CMK (cell line): ENCODE results near the gene TMEM138.
"Not testable (repeated sequence)": the region's sequence is repeated elsewhere in the genome, so short reads cannot be mapped to it uniquely, and the experiment has no call there.

Experiments used
- DNase-seq: peaks from one replicate; pipeline ENCODE4 v3.0.0-alpha.2; 2010; ENCODE audit warnings: low read depth

TMEM138 gene

DNA sequence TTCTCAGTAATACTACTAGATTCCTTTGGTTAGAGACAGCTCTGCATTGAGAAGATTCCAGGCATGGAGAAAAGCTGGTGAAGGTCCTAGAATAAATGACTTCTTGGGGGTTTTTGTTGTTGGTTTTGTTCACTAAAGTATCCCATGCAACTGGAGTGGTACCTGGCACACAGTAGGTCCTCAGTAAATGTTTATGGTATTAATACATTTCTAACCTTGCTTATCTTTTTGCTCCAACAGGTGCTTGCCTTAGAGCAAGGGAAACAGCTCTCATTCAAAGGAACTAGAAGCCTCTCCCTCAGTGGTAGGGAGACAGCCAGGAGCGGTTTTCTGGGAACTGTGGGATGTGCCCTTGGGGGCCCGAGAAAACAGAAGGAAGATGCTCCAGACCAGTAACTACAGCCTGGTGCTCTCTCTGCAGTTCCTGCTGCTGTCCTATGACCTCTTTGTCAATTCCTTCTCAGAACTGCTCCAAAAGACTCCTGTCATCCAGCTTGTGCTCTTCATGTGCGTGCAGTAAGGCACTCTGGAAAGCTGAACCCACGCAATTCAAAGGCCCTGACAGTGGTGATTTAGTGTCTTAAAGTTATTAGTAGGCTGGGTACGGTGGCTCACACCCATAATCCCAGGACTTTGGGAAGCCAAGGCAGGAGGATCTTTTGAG is 2.0 kb downstream of the TMEM138 start:
- no peak for DNase-seq

DNA sequence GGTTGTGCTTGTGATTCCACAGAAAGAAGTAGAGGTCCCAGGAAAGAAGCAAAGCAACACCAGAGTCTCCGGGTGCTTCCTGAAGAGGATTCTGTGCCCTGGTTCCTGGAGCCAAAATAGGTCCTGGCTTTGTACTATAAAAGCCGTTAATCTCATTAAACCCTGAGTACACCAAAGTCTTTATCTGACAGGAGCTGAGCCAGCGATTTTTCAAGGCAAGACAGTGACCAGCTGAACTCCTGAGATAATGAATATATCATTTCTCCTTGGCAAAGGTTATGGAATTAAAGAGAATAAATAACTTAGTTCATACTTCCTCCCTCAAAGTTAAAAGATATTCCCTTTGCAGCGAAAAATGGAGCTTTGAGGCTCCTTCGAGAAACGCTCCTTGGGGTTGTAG is 5.2 kb downstream of the TMEM138 start:
- DNase-seq = no peak

DNA sequence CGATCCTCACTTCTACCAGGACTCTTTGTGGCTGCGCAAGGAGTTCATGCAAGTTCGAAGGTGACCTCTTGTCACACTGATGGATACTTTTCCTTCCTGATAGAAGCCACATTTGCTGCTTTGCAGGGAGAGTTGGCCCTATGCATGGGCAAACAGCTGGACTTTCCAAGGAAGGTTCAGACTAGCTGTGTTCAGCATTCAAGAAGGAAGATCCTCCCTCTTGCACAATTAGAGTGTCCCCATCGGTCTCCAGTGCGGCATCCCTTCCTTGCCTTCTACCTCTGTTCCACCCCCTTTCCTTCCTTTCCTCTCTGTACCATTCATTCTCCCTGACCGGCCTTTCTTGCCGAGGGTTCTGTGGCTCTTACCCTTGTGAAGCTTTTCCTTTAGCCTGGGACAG is 6.5 kb downstream of the TMEM138 start:
- DNase-seq = no peak

DNA sequence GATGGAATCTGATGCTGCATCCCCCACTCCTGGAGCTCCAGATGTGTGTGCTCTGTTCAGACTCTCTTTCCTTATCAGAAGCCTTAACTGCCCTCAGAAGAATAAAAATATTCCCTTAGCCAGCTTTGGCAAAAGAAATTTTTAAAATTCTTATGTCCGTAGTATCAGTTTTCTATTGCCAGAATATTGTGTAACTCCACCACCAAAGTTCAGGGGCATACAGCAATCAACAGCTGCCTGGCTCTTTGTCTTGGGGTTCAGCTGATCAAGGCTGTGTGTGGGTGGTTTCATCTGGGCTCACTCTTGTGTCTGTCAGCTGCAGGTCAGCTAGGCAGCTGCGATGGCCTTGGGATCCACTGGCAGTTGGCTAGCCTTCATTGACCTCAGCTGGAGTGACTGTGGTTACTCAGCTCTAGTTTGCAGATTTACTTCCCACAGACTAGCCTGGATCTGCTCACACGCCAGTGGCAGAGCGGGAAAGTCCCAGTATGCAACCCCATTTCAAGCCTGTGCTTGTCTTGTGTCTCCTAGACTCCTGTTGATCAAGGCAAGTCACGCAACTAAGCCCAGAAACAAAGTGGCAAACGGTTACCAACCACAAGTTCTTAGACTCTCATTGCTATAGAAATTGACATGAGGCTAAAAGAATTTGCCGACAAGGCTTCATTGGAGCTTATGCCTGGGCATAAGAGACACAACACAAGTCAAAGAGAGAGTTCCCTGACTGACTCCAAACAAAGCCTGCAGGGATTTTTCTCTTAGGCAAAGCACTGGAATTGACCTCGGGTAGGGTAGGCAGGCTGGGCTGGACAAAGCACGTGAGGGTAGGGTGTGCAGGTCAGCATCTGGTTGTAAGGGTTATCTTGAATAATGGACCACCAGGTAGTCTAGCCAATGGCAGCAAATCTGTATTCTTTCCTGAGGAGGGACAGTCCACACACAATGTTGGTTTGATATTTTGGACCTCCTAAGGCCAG is 7.5 kb downstream of the TMEM138 start:
- no peak for DNase-seq

DNA sequence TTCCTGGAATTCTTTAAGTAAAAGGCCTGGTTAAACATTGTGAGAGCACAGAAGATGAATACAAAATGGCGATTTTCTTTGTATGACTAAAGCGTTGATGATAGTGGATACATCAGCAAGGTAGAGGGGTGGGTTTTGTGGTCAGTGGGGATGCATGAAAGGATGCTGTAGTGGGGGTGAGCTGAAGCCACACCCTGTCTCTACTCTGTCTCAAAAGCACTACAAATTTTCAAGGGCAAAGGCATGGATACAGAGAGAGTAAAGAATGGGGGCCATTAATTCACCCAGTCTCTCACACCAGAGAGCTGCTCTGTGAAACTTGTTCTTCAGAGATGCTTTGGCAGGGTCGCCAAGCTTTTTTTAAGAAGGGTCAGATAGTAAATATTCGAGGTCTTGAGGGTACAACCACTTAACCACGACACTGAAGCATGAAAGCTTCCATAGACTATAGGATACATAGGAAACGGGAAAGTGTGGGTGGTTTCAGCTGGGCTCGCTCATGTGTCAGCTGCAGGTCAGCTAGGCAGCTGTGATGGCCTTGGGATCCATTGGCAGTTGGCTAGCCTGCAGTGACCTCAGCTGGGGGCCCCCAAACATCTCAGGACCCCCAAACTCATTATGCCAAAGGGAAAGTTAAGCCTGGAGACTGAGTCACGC is 8.3 kb downstream of the TMEM138 start:
- no peak for DNase-seq

DNA sequence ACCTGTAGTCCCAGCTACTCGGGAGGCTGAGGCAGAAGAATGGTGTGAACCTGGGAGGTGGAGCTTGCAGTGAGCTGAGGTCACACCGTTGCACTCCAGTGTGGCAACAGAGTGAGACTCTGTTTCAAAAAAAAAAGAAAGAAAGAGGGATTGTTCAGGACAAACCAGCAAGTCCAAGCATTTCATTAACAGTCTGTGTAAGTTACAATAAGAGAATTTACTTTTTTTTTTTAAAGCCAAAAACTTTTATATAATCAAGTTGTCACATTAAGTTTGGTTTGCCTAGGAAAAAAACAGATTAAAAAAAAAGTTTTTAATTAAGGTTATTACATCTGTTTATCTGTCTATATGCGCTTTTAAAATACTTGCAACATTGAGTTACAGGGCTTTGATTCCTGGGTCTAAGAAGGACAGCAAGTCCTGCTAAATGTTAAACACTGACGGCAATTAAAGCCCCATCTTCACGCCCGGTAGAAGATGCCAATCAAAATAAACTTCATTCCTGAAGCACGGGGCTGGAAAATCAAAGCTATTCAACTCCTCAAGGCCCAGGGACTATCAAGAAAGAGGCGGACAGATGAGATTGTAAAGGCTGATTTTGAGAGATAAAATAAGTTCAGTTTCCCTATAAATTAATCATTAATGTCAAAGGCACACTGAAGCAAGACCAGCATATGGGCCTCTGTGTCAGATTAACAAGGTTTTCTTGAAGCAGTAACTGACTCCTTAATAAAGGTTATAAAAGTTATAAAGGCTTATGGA is 10.7 kb downstream of the TMEM138 start:
- no peak for DNase-seq

DNA sequence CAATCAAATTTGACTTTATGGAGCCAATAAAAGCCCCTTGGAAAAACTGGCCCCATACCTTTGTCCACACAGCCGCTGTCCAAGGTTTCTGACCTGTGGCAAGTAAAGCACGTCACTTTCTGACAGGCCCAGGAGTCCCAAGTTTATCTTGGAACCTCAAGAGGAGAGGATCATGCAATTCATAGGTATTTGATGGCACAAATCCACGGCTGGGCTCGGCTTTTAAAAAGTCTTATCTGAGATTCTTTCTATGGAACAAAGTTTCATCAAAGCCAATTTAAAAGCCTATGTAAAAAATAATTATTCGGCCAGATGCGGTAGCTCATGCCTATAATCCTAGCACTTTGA is 13.6 kb downstream of the TMEM138 start:
- no peak for DNase-seq

DNA sequence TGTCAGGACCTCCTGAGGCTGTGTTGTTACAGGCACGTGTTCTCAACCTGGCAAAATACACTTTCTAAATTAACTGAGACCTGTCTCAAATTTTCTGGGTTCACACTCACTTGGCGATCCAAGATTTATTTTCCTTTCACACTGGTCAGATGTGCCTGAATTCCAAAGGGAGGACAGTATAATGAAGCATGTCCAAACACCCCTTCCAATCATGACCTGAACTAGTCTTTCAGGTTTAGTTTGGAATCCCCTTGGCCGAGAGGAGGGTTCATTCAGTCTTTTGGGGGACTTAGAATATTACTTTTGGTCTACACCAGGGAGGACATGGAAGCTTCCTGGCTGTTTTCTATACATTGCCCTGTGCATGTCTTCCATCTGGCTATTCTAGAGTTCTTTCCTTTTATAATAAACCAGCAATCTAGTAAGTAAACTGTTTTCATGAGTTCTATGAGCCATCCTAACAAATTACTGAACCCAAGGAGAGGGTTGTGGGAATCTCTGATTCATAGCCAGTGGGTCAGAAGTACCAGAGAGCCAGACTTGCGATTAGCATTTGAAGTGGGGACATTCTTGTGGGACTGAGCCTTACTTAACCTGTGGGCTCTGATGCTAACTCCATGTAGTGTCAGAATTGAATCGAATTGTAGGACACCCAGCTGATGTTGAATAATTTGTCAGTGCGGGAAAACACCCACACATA is 15.4 kb downstream of the TMEM138 start:
- no peak for DNase-seq

DNA sequence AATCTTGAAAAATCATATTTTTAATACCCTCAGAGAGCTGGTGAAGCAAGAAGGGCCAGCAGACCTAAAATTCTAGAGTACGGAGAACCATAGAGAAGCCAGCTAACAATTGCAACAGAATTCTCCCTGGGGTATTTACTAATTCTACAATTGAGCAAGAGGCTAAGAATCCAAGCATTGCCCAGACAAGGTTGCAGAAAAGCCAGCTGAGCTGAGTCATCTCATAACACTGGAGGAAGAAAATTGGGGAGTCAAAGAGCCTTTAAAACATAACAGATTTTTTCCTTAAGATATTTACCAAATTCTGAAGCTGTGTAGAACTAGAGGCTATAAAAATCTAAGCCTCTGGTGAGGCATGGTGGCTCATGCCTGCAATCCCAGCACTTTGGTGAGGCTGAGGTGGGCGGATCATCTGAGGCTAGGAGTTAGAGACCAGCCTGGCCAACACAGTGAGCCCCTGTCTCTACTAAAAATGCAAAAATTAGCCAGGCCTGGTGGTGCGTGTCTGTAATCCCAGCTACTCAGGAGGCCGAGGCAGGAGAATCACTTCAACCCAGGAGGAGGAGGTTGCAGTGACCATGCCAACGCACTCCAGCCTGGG is 16.6 kb downstream of the TMEM138 start:
- DNase-seq = no peak

DNA sequence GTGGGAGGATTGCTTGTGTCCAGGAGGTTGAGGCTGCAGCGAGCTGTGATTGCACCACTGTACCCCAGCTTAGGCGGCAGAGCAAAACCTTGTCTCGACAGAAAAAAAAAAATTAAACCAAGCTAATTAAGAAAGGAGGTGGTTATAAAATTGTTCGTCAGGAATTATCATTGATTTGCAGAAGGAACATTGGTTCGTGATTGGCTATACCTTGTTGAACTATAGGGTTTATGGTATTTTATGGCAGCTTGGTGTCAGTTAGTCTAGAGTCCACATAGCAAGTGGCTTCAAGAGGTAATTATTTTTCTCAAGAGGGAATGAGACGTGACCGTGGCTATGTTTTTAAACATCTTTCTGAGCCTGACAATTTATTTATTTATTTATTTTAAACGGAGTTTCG is 18.7 kb downstream of the TMEM138 start:
- no peak for DNase-seq

DNA sequence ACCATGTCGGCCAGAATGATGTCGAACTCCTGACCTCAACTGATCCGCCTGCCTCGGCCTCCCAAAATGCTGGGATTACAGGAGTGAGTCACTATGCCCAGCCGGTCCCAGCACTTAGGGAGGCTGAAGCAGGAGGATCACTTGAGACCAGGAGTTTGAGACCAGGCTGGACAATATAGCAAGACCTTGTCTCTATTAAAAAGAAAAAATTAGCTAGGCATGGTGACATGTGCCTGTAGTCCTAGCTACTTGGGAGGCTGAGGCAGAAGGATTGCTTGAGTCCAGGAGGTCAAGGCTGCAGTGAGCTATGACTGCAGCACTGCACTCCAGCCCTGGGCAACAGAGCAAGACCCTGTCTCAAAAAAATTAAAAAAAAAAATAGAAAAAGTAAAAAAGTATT is 21.7 kb downstream of the TMEM138 start:
- not testable (repeated sequence) for DNase-seq

DNA sequence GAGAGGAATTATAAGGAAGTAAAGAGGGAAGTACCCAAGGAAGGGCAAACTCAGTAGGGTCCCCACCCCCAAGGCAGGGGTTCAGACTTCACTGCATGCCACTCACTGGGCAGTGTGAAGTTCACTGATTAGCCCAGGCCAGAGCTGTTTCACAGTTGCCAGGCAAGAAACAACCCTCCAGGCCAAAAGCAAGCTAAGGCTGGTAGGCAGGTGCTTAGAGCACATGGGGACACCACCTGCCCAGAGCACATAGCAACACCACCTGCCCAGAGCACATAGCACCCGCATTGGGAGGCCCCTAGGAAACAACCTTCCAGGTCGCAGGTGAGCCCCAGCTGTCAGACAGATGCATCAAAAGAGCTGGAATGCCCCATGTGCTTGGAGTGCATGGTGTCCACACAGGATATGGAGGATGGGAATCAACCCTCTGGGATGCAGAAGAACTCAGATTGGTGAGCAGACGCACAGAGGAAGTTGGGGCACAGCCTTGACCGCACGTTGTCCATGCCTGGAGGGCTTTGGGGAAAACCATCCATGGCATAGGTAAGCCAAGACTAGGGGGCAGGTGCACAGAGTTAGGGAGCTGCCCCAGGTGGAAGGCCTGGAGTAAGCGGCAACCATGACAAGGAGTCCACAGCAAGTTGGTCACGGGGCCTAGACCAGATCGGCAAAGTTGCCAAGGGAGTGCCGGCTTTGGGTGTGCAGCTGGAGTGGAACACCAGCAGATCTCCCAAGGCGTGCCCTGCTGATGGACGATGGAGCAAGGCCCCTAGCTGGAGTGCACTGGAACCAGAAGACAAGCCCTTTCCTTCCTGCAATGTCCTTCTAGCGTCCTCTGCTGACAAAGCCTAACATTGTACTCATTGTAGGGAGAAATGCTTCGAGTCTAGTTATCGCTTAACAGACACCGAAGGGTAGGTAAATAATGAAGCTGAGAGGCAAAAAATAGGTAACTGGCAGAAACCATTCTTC is 22.4 kb downstream of the TMEM138 start:
- DNase-seq = no peak

DNA sequence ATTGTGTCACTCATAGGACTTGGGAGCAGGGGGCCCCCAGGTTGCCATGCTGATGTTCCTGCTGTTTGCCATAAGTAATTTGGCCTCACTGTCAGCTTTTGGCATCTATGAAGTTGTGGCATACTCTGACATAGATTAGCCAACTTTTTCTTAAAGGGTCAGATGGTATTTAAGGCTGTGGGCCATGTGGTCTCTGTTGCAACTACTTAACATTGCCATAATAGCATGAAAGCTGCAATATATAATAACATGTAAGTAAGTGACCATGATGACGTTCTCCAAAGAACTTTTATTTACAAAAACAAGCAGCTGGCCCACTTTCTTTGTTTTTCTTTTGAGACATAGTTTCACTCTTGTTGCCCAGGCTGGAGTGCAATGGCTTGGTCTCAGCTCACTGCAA is 28.0 kb downstream of the TMEM138 start:
- DNase-seq = no peak

DNA sequence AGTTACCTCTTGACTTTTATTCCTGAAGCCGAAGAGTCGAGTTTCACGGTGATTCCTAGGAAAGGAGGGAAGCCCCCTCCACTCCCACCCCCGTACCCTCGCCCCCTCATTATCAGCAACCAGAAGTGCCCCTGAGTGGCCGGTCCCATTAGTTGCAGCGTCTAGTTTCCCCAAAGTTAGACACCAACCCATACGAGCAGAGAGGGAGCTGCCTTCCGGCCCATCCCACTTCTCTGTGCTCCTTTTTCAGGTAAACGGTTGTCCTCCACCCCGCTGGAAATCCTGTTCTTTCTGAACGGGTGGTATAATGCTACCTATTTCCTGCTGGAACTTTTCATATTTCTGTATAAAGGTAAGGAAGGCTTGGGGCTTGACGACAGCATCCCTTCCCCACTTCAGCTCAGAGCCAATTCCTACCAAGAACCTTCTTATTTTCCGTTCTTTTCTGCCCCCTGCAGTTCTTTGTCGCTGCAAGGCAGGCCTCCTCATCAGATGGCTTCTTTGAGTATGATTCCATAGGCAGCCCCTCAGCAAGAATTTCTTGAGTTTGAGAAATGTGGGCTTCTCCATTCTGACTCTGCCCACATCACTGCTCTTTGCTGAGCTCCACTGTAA is 30.9 kb downstream of the TMEM138 start:
- DNase-seq = no peak

DNA sequence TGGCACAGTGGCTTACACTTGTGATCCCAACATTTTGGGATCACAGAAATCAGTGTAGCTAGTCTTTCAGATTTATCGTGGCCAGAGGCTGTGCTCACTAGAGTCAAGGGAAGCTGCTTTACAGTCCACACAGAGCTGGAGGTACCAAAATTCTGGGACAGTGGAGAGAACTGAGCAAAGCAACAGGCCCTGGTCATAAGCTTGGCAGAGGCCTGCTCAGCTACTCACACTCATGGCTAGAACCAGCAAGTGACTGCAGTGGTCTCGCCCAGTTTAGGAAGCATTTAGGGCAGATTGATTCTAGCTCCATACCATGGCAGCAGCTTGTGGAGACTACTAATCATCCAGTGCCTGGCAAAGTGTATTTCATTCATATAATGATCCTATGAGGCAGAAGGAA is 39.0 kb downstream of the TMEM138 start:
- DNase-seq = no peak

DNA sequence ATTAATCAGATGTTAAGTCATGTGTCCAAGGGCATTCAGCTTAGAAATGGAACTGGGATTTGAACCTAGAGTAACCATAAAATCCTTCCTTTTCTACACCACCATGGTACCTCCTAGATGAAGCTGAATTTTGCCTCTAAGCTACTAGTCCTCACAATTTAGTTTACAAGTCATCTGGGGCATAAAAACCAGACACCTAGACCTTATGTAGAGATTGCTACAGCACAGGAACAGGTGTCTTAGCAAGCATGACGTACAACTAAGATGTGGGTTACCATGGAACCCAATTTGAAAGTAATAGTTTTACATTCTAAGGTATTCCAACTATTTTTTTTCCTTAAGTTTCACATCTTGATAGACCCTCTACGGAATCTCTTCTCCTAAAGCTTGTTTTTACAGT is 39.4 kb downstream of the TMEM138 start:
- no peak for DNase-seq

DNA sequence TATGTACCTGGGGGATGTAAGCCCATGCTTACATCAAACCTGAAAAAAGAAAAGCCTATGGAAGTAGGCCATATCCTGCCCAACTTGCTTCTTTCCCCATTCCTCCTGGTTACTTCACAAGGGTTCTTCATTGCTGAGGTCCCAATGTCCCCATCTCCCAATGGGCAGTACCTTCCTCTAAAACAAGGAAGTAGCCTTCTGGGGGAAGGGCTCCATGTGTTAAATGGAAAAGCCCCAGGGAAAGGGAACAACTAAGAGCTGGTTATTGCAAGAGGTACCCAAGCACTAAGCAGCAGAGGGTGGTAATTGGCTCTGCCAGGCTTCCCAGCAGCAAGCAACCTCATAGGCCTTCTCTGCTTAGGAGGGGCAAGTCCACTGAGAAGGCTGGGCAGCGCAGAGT is 41.5 kb downstream of the TMEM138 start:
- no peak for DNase-seq

DNA sequence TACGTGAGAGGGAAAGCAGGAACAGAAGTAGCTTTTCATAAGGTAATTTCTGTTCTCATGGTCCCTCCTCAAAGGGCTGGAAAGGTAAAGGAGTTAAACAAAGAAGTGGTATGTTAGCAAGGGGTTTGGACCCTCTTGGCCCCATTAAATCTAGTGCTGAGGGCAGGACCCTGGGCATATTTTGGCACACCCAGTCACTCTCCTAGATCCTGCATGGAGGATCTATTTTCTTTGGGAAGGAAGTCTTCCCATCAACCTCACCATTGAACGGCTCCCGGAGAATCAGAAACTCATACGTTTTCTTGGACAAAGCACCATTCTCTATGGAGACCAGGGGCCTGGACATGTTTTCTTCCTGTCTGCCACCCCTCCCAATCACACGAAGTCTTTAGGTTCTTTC is 41.9 kb downstream of the TMEM138 start:
- DNase-seq = no peak

DNA sequence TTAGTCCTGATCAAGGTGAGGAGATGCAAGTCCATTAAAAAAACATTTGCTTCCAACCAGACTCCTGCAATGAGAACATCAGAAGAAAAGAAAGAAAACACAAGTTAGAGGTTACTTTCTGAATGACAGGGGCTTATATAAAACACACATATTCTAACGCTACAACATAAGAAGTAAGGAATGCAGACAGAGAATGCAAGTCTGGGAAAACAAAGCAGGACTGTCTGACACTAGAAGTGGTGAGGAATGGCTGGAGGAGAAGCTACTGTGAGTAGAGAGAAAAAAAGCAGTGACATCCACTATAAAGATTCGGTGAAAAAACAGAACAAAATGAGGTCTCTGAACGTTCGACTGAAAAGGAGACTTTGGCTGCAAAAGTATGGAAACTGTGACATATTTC is 42.5 kb downstream of the TMEM138 start:
- DNase-seq = no peak

DNA sequence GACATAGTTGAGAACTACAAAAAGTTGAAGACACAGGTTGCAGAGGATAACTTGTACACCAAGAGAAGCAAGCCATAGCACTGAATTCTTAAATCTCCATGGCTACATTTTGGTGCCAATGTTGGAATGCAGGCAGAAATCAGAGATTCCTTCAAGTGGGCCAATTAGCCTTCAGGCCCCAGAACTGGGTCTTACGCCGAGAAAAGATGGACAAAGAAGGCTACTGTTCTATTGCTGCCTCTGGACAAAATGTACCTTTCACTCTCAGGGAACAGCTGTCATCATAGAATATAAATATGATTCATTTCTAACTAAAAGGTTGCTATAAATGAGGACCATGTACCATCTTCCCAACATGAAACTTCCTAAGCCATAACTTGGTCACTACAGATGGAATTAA is 43.9 kb downstream of the TMEM138 start:
- no peak for DNase-seq
